Panc1 (cell line): ENCODE data around the gene CDX1. TPM values are rescaled to one million over a fixed set of nuclear protein-coding genes. Genes with fewer than 3 reads are reported as not detected.

Source experiments
- ATAC-seq: fragments of 200-7000 bp; cut with Tn5 transposase; 2 replicates; pipeline ENCODE4 v1.9.1; 2020; ENCODE audit warnings: mild to moderate bottlenecking, moderate library complexity
- BruUV-seq: library from RNA; stranded (reverse); fragments of 400-500 nt; replicated peaks from 2 replicates; lab custom pipeline; 2021; lab: Mats Ljungman, UMichigan
- CTCF ChIA-PET: fragments of 300-600 bp; sonication (Branson Sonifier 250); formaldehyde crosslinking; loops from one replicate; lab custom pipeline; 2022; ENCODE audit warnings: antibody characterized with exemption; lab: Charles Lee
- POLR2A ChIA-PET: fragments of 300-600 bp; sonication (Branson Sonifier 250); formaldehyde crosslinking; loops from one replicate; lab custom pipeline; 2022; ENCODE audit warnings: antibody characterized with exemption; lab: Charles Lee
- DNase-seq: peaks from one replicate; pipeline ENCODE4 v3.0.0-alpha.2; 2010; ENCODE audit warnings: low read depth, low spot score
- H3K27ac ChIP-seq: 2 replicates; pipeline ENCODE4 v1.5.1; 2011; ENCODE audit warnings: mild to moderate bottlenecking, low read length, inconsistent platforms
- H3K27me3 ChIP-seq: fragments of 200-500 bp; sonication (Bioruptor generic); 2 replicates; pipeline ENCODE4 v1.6.0; 2014; ENCODE audit warnings: low read length, inconsistent platforms; ENCODE audit not compliant: control insufficient read depth, insufficient read depth
- H3K36me3 ChIP-seq: fragments of 200-500 bp; sonication (Bioruptor generic); 2 replicates; pipeline ENCODE4 v1.5.1; 2014; ENCODE audit warnings: inconsistent platforms, mild to moderate bottlenecking, low read length, moderate library complexity; ENCODE audit not compliant: control insufficient read depth, insufficient read depth
- H3K4me1 ChIP-seq: 2 replicates; pipeline ENCODE4 v1.5.1; 2011; ENCODE audit warnings: inconsistent platforms, mild to moderate bottlenecking, low read length, moderate library complexity; ENCODE audit not compliant: control insufficient read depth, insufficient read depth
- H3K4me3 ChIP-seq, 2 experiments: 2 replicates each; pipeline ENCODE4 v1.5.1; 2011 to 2012; ENCODE audit warnings: low read depth in 2 of 2, low read length in 2 of 2, mild to moderate bottlenecking in 2 of 2, inconsistent platforms in 1 of 2, moderate library complexity in 1 of 2
- H3K9me3 ChIP-seq: fragments of 200-500 bp; sonication (Bioruptor generic); 2 replicates; pipeline ENCODE4 v1.5.1; 2014; ENCODE audit warnings: low read depth, mild to moderate bottlenecking, inconsistent platforms, low read length, moderate library complexity; ENCODE audit not compliant: control insufficient read depth, insufficient read depth
- POLR2AphosphoS5 ChIP-seq: IDR thresholded peaks from 2 replicates; pipeline ENCODE4 v1.6.1; 2012; ENCODE audit warnings: mild to moderate bottlenecking, low read depth, low read length, moderate library complexity
- SIN3A ChIP-seq: IDR thresholded peaks from 2 replicates; pipeline ENCODE4 v1.6.1; 2012; ENCODE audit warnings: low read depth, mild to moderate bottlenecking, low read length, moderate library complexity, borderline replicate concordance; ENCODE audit not compliant: insufficient read depth
- TCF7L2 ChIP-seq: IDR thresholded peaks from 2 replicates; pipeline ENCODE4 v1.6.1; 2011; ENCODE audit warnings: mild to moderate bottlenecking, low read depth, low read length, inconsistent platforms
- in situ Hi-C: cut with HindIII; loops from 2 replicates; pipeline ENCODE4 v1.10.0; 2016; ENCODE audit warnings: low sequenced_read_pairs, low pct_unique_long_range_greater_than_20kb
- intact Hi-C: fragments of 100-400 bp; cut with micrococcal nuclease; formaldehyde crosslinking; loops from one replicate; pipeline ENCODE4 v1.10.0; 2022; ENCODE audit not compliant: unreplicated experiment
- total RNA-seq: library from RNA; stranded (reverse); gene quantifications from one replicate; pipeline ENCODE4 v1.2.1, GENCODE V29; 2021; ENCODE audit not compliant: unreplicated experiment
- TF ChIP-seq, protein P1 (sequence below), 2 experiments: IDR thresholded peaks; 2 replicates each; pipeline ENCODE4 v1.6.1; 2011 to 2012; ENCODE audit warnings: low read depth in 2 of 2, control low read depth in 1 of 2, low read length in 1 of 2, mild to moderate bottlenecking in 1 of 2, moderate library complexity in 1 of 2; ENCODE audit not compliant: insufficient read depth in 1 of 2
- TF ChIP-seq, protein P2 (sequence below): fragments of 450-650 bp; IDR thresholded peaks from 2 replicates; pipeline ENCODE4 v1.5.1; 2017; ENCODE audit warnings: mild to moderate bottlenecking

Gene CDX1
- total RNA-seq, 1 experiment from 2014 or later = not detected

DNA sequence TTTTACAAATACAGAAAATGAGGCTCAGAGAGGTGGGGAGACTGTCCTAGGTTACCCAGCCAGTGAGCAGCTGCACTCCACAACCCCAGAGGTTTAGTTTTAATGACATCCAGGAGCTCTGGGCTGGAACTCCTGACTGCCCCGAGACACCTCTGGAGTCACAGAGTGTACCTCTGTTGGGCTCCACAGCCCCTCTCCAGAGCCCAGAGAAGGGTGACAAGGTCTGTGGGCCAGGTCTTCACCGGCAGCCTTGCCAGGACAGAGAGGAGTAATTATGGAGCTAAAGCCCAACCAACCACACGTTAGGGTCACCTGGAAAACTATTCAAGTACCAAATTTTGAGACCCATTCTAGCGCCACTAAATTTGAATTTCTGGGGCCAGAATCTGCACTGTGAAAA, 11.1 kb downstream of the CDX1 start:
- no peaks in the 10 kb centered on the region for H3K36me3 ChIP-seq
- no peaks in the 10 kb centered on the region for H3K9me3 ChIP-seq
- no peak for ATAC-seq
- in situ Hi-C loops = no loop called here
- no TSS peak for BruUV-seq
- H3K27ac ChIP-seq = no peak overlapping the region
- intact Hi-C loops = no loop called here
- TF ChIP-seq, protein P1, sequence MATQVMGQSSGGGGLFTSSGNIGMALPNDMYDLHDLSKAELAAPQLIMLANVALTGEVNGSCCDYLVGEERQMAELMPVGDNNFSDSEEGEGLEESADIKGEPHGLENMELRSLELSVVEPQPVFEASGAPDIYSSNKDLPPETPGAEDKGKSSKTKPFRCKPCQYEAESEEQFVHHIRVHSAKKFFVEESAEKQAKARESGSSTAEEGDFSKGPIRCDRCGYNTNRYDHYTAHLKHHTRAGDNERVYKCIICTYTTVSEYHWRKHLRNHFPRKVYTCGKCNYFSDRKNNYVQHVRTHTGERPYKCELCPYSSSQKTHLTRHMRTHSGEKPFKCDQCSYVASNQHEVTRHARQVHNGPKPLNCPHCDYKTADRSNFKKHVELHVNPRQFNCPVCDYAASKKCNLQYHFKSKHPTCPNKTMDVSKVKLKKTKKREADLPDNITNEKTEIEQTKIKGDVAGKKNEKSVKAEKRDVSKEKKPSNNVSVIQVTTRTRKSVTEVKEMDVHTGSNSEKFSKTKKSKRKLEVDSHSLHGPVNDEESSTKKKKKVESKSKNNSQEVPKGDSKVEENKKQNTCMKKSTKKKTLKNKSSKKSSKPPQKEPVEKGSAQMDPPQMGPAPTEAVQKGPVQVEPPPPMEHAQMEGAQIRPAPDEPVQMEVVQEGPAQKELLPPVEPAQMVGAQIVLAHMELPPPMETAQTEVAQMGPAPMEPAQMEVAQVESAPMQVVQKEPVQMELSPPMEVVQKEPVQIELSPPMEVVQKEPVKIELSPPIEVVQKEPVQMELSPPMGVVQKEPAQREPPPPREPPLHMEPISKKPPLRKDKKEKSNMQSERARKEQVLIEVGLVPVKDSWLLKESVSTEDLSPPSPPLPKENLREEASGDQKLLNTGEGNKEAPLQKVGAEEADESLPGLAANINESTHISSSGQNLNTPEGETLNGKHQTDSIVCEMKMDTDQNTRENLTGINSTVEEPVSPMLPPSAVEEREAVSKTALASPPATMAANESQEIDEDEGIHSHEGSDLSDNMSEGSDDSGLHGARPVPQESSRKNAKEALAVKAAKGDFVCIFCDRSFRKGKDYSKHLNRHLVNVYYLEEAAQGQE (IDR thresholded peaks at IDR 0.05; ENCODE audit: insufficient read depth in 1 of 2, low read depth in 2 of 2, low read length in 1 of 2) = no peak
- no peak for TF ChIP-seq TCF7L2
- TF ChIP-seq, protein P2, sequence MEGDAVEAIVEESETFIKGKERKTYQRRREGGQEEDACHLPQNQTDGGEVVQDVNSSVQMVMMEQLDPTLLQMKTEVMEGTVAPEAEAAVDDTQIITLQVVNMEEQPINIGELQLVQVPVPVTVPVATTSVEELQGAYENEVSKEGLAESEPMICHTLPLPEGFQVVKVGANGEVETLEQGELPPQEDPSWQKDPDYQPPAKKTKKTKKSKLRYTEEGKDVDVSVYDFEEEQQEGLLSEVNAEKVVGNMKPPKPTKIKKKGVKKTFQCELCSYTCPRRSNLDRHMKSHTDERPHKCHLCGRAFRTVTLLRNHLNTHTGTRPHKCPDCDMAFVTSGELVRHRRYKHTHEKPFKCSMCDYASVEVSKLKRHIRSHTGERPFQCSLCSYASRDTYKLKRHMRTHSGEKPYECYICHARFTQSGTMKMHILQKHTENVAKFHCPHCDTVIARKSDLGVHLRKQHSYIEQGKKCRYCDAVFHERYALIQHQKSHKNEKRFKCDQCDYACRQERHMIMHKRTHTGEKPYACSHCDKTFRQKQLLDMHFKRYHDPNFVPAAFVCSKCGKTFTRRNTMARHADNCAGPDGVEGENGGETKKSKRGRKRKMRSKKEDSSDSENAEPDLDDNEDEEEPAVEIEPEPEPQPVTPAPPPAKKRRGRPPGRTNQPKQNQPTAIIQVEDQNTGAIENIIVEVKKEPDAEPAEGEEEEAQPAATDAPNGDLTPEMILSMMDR = no peak
- ChIA-PET CTCF (no interaction called here), POLR2A (no interaction called here)
- no peak for DNase-seq
- H3K4me1 ChIP-seq = no peaks in the 10 kb centered on the region
- H3K4me3 ChIP-seq = no peak overlapping the region
- no peaks in the 10 kb centered on the region for H3K27me3 ChIP-seq

DNA sequence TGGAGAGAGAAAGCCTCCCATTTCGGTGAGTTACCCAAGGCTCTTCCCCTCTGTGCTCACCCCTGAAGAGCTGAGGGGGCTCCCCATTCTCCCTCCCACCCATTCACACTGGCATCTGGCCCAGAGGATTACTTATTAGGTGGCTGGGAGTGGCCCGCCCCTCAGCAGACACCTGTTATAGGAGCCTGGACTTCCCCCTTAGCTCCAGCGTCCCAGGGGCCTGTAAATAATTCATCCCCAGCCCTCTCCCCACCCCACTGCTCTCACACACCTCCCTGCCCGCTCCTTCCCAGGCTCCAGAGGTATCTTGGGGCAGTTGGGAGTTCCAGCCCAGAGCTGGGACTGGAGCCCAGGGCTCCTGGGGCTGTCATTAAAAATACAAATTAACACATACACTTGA, 11.7 kb downstream of the CDX1 start:
- Histone ChIP-seq H3K9me3 (no peaks in the 10 kb centered on the region), H3K27me3 (no peaks in the 10 kb centered on the region), H3K4me3 (no peak overlapping the region), H3K4me1 (no peaks in the 10 kb centered on the region), H3K27ac (no peak overlapping the region), H3K36me3 (no peaks in the 10 kb centered on the region)
- BruUV-seq = no TSS peak
- intact Hi-C loops = no loop called here
- ATAC-seq (no peak), DNase-seq (no peak)
- ChIA-PET POLR2A (no interaction called here), CTCF (no interaction called here)
- in situ Hi-C loops = no loop called here
- TF ChIP-seq, protein P1 (IDR thresholded peaks at IDR 0.05; ENCODE audit: insufficient read depth in 1 of 2, low read depth in 2 of 2, low read length in 1 of 2) = no peak
- TF ChIP-seq, protein P2 = no peak
- TF ChIP-seq SIN3A (no peak), TCF7L2 (no peak), POLR2AphosphoS5 (no peak)
